ENCODE measurements around the gene ABCF2.
A peak's percentile ranks its signal among the peaks of the same experiment; 100 is the strongest.

DNA sequence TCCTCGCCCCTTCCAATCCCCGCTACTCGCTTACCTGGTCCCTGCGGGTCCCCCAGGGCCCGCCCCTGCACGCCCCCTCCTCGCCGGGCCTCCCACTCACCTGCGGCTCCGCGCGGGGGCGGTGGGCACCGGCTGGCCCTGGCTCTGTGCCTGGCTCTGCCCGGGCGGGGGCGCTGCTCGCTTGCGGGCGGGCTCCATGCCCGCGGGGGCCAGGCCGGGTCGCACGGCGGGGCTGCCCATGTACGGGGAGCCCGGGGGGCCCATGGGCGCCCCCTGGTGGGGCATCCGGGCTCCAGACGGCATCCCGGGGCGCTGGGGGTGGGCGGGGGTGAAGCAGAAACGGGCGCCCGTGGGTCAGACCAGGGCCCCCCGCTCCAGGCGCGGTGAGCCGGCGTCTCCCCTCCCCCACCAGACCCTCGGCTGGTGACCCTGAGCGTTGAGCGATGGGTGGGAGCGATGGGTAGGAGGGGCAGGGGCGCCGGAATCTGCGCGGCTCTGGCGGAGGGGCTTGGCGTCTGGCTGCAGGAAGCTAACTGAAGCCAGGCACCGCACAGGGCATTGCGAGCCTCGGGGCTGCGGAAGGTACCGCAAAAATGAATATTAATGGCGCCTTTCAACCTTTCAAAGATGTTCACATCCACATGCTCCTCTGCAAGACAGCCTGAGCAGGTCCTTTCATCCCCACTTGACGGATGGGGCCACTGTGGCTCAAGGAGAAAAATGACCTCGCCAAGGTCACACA lies 18.5 kb upstream of the ABCF2 start:
- TF ChIP-seq, protein P1, sequence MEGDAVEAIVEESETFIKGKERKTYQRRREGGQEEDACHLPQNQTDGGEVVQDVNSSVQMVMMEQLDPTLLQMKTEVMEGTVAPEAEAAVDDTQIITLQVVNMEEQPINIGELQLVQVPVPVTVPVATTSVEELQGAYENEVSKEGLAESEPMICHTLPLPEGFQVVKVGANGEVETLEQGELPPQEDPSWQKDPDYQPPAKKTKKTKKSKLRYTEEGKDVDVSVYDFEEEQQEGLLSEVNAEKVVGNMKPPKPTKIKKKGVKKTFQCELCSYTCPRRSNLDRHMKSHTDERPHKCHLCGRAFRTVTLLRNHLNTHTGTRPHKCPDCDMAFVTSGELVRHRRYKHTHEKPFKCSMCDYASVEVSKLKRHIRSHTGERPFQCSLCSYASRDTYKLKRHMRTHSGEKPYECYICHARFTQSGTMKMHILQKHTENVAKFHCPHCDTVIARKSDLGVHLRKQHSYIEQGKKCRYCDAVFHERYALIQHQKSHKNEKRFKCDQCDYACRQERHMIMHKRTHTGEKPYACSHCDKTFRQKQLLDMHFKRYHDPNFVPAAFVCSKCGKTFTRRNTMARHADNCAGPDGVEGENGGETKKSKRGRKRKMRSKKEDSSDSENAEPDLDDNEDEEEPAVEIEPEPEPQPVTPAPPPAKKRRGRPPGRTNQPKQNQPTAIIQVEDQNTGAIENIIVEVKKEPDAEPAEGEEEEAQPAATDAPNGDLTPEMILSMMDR (IDR thresholded peaks at IDR 0.05) = peak in 4 of 5 experiments; percentile 23 to 81 (median 67)
- no peak for TF ChIP-seq POLR2AphosphoS5 (IDR thresholded peaks at IDR 0.05)
